HCT116 (cell line): ENCODE data around the gene CFL1.

Source experiments
- POLR2AphosphoS5 ChIP-seq: IDR thresholded peaks from 2 replicates; pipeline ENCODE4 v1.6.1; 2011; ENCODE audit warnings: mild to moderate bottlenecking, low read depth, low read length, moderate library complexity
- SP1 ChIP-seq: IDR thresholded peaks from 2 replicates; pipeline ENCODE4 v1.6.1; 2012; ENCODE audit warnings: low read depth
- YY1 ChIP-seq: IDR thresholded peaks from 2 replicates; pipeline ENCODE4 v1.6.1; 2011; ENCODE audit warnings: low read length, low read depth, moderate library complexity, mild to moderate bottlenecking; ENCODE audit not compliant: insufficient replicate concordance; ENCODE audit errors: extremely low read depth

GRCh38 chr11:65858681-65859087 lies 704 bp upstream of the CFL1 start:
- TF ChIP-seq SP1: no peak
- TF ChIP-seq POLR2AphosphoS5: no peak
- TF ChIP-seq YY1: no peak
